Forelimb muscle (tissue), 1 donor: ENCODE measurements around the gene ASPHD1. TPM values are rescaled to one million over a fixed set of nuclear protein-coding genes. Genes with fewer than 3 reads are reported as not detected.
"Not testable (repeated sequence)": the region's sequence is repeated elsewhere in the genome, so short reads cannot be mapped to it uniquely, and the experiment has no call there.

Source experiments
- DNase-seq: peaks from one replicate; pipeline ENCODE4 v3.0.0-alpha.2; 2013; ENCODE audit warnings: low read depth
- polyA plus RNA-seq: library from polyadenylated mRNA; unstranded; fragments of 120-200 nt; gene quantifications from one replicate; pipeline ENCODE4 v1.2.1, GENCODE V29; 2013; ENCODE audit not compliant: insufficient read length

Gene ASPHD1, protein sequence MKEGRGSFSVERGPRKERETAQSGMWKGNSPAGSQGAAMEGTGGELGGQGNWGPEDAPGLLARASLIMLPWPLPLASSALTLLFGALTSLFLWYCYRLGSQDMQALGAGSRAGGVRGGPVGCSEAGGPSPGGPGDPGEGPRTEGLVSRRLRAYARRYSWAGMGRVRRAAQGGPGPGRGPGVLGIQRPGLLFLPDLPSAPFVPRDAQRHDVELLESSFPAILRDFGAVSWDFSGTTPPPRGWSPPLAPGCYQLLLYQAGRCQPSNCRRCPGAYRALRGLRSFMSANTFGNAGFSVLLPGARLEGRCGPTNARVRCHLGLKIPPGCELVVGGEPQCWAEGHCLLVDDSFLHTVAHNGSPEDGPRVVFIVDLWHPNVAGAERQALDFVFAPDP
- polyA plus RNA-seq = 0.29 TPM

DNA sequence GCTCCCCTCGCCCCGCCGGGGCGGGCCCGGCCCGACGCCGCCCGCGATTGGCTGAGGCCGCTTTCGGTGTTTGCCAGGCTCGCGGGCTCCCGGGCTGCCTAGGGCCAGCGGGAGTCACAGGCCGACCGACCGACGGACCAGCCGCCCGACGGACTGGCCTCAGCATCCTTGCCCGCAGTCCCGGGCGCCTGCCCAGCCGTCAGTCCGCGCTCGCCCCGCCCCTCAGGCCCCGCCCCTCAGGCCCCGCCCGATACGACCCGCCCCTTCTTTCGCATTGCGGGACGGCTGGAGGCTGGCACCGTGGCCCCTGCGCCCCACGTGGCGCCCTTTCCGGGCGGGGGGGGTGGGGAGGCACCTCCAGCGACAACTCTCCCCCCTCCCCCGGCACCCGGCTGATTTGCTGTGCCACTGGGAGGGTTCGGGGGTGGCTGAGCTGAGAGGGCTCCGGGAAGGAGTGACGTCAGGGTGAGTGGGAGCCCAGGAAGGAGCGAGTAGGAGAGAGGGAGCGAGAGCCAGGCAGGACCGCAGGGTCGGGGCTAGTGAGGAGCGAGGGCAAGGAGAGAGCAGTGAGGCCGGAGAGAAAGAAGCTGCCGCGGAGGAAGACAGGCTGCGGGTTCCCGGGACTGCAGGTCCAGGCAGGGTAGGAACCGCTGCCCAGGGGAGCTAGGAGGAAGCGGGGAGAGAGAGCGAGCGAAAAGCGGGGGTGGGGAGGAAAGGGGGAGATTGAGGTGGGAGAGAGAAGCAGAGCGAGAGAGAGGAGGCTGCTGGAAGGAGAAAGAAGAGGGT lies at the start of gene ASPHD1:
TSS of gene ASPHD1 (plus strand) at position 387 of the 786 bp plus-strand sequence. CDS start 484 bp downstream, outside the sequence.
- DNase-seq = no peak

DNA sequence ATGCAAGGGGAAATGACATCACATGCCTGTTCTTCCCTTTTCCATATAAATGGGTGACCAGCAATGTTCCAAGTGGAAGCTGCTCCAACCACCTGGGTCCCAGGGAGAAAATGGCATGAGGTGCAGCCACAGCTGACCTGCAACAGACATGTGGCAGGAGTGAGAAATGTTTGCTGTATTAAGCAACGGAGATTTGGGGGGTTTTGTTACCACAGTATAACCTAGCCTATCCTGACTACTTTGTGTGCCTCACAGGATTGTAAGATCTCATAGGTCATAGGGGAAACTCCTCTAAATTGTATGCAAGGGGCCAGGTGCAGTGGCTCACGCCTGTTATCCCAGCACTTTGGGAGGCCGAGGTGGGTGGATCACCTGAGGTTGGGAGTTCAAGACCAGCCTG lies 49.3 kb upstream of the ASPHD1 start:
- DNase-seq = no peak

DNA sequence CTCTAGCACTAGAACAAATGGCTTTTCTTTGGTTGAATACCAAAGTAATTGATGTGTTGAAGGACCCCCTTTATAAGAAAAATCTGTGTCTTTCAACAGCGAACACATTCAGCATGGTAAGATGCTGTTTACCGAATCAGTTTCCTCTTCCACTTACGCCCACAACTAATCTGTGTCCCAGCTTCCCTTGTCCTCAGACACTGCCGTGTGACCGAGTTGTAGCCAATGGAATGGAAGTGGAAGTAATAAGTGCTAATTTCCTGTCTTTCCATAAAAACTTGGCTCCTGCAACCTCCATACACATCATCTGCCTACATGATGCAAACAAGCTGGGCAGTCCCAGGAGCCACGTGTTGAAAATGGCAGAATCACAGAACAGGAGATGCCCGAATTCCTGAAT lies 47.6 kb upstream of the ASPHD1 start:
- peak; percentile 17 for DNase-seq

DNA sequence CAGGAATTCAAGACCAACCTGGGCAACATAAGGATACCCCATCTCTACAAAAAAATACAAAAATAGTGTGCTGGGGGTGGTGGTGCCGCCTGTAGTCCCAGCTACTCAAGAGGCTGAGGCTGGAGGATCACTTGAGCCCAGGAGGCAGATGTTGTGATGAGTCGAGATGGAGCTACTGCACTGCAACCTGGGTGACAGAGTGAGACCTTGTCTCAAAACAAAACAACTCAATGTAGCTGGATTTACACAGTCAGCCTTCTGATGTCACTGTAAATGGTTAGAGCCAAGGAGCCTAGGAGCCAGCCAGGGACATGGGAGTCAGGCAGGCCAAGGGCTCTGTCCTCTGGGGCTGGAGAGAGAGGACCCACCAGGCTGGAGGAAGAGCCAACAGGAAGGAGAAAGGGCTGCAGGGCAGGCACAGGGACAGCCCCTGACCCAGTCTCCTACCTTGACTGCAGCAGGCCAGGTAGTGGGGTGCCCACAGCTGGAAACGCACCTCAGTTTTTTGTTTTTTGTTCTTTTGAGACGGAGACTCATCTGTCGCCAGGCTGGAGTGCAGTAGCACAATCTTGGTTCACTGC lies 45.7 kb upstream of the ASPHD1 start:
- no peak for DNase-seq

DNA sequence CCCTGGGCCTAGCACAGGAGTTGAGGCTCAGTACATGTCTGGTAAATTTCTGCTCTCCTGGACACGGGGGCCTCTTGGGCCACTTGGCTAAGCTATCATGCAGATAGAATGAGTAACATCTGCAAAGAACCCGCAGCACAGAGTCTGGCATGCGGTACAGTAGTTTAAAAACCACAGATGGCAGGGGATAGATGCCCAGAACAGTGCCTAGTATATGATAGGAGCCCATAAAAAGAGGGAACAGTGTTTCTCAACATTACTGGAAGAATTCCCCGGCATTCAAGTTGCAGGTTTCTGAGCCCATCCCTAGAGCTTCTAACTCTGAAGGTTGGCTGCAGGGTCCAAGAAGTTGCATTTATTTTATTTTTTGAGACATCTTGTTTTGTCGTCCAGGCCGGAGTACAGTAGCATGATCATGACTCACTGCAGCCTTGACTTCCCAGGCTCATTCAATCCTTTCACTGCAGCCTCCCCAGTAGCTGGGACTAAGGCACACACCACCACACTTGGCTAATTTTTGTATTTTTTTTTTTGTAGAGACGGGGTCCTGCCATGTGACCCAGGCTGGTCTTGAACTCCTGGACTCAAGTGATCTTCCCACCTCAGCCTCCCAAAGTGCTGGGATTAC lies 43.0 kb upstream of the ASPHD1 start:
- DNase-seq = no peak

DNA sequence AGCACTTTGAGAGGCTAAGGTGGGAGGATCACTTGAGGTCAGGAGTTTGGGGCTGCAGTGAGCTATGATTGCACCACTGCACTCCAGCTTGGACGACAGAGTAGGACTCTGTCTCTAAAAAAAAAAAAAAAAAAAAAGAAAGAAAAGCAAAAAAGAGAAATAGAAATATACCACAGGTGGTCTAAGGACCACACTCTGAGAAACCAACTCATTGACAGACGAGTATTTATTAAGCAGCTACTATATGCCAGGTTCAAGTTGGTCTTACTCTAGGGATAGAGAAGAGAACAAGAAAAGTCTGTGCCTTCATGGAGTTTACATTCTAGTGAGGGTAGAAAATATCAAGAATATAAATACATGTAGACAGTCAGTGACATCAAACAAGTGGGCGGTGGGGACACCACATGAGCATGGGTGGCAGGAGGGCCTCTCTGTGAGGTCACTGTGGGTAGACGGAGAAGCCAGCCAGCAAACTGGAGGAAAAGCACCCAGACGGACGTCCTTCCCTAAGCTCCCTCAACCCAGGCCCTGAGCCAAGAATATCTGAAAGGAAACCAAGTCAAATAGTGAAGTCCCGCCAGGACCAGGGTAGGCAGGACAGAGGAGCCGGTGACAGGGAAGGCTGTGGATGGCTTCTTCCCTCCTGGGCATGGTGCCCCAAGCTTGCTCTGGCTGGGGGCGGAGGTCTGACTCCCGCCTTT lies 42.0 kb upstream of the ASPHD1 start:
- DNase-seq = no peak

DNA sequence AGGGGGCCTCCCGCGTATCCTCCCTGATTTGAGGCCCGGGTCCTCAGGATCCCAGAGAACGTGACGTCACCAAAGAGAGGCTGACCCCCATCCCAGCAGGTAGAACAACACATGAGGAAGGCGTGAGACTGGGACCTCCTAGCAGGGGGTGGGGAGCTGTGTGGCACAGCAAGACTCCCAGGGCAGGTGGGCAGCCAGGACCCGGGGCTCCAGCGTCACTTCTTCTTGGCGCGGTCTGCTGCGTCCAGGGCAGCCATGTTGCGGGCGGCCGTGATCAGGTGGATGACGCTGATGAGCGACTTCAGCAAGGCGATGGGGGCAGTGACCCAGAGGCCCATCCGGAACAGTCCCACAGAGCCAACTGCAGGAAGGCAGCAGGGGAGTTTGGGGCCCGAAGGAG lies 41.3 kb upstream of the ASPHD1 start:
- DNase-seq = no peak

DNA sequence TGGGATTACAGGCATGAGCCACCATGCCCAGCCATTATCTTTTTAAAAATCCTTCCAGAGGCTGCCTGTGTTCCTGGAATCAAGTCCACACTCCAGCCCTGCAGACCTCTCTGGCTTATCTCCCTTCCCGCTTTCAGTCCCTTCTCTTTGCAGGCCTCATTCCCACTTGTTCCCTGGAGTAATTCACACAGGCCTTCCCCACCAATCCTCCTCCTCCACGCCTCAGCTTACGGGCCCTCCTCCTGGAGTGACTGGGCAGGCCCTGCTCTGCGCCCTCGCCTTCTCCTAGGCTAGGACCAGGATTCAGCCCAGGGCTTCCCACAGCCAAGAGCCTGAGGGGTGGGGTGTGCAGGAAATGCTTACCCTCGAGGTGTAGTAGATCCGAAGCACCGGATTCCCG lies 40.1 kb upstream of the ASPHD1 start:
- no peak for DNase-seq

DNA sequence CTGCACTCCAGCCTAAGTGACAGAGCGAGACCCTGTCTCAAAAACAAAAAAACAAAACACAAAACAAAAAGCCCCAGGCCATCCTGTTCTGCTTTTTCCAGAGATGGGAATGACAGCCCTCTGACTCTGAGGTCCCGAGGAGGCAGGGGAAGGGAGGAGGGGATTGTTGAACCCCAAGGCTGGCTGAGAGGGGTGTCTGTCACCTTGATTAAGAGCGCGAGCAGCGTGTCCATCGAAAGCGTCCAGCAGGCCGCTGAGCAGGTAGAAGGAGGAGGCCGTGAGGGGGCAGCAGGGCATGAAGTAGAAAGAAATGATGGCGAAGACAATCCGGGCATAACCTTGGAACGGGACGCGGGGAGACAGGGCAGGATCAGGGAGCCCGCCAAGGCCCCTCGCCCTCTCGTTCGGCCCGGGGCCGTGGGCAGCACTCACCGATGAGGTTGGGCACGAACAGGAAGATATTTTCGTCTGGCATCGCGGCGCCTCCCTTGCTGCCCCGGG lies 37.9 kb upstream of the ASPHD1 start:
- no peak for DNase-seq

DNA sequence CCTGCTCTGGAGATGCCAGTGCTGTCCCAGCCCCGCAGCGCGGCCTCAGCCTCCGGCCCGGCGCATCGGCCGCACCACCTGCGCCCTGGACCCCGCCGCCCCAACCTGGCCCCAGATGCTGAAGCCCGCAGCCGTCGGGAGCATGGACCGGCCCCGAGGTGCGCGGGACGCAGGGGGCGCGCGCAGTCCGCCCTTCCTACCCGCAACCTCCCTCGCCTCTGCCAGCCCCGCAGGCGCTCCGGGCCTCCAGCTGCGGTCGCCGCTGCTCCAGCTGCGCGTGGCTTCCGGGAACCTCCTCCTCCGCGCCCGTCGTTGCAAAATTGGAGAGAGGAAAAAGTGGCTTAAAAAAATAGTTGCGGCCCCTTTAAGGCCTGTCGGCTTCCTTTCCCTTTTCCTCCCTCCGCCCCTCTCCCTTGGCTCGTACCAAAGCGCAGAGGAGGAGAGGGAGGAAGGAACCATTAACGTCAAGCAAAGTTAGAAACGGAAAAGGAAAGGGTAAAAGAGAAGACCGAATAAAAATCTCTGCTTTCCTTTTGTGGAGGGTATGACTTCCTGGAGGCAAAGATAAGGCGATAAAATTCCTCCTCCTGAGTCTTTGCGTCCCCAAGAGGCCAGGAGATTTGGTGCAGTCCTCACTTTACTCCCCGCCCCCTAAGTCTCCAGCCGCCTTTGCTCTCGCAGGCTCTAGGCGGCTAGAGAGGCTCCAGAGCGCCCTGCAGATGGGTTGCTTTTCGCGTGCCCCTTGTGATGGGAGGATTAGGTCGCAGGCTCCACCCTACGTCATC lies 37.2 kb upstream of the ASPHD1 start, which contains the start of gene CDIPT:
TSS of gene CDIPT (minus strand) at position 343 of the 785 bp plus-strand sequence. CDS start 369 bp downstream, outside the sequence.
- DNase-seq = peak; percentile 94

DNA sequence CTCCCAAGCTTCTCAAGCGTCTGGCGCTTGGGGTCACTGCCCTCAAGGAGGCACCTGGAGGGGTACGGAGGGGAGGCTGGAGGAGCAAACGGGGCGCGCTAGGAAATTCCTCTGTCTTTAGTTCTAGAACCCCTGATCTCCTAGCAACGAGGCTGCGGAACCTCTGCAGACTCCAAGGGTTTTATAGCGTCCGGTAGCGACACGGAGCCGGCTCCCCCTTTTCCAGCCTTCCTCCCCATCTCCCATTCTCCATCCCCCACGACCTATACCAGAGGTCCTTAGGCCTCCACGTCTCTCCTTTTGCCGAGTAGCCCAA lies 36.7 kb upstream of the ASPHD1 start:
- DNase-seq = no peak

DNA sequence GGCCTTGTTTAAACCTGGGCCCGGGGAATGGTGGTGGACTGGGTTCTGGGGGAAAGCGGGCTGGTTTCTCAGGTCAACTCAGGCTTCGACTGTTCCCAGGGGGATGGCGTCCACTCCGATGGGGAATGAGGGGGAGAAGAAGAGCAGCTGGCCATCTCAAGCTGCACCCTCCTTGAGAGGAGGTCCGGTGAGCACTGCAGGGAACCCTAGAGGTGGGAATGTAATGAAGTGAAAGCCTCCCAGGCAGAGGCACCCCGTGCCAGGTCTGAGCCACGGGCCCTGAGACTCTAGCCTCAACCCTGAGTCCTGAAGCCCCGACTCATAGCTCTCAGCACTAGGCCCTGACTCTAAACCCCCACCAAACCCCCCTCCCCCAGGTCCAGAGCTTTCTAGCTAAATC lies 36.1 kb upstream of the ASPHD1 start:
- DNase-seq = no peak

DNA sequence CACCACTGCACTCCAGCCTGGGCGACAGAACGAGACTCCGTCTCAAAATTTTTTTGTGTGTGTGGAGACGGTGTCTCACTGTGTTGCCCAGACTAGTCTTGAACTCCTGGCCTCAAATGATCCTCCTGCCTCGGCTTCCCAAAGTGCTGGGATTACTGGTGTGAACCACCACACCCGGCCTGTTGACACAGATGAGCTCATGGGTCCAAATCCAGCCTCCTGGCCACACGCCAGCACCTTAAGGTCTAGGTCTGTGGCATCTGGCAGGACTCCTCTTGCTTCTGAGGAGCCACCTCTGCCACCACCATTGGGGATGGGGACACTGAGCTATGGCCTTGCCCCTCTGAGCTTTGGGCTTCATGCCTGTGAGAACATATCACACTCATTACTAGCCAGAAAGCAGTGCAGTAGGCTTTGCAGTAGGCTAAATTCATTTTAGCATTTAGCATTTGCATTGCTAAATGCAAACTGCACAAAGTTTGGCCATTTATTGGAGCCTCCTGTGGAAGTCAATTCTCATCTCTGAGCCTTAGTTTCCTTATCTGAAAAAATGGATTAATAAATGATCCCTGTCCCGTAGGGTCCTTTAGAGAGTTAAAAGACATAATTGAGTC lies 31.8 kb upstream of the ASPHD1 start:
- DNase-seq = no peak

DNA sequence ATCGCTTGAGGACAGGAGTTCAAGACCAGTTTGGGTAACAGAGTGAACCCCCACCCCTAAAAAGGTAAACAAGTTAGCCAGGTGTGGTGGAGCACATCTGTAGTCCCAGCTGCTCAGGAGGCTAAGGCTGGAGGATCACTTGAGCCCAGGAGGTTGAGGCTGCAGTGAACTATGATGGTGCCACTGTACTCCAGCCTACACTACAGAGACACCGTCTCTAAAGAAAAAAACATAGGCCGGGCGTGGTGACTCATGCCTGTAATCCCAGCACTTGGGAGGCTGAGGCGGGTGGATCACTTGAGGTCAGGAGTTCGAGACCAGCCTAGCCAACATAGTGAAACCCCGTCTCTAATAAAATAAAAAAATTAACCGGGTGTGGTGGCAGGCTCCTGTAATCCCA lies 31.2 kb upstream of the ASPHD1 start:
- not testable (repeated sequence) for DNase-seq

DNA sequence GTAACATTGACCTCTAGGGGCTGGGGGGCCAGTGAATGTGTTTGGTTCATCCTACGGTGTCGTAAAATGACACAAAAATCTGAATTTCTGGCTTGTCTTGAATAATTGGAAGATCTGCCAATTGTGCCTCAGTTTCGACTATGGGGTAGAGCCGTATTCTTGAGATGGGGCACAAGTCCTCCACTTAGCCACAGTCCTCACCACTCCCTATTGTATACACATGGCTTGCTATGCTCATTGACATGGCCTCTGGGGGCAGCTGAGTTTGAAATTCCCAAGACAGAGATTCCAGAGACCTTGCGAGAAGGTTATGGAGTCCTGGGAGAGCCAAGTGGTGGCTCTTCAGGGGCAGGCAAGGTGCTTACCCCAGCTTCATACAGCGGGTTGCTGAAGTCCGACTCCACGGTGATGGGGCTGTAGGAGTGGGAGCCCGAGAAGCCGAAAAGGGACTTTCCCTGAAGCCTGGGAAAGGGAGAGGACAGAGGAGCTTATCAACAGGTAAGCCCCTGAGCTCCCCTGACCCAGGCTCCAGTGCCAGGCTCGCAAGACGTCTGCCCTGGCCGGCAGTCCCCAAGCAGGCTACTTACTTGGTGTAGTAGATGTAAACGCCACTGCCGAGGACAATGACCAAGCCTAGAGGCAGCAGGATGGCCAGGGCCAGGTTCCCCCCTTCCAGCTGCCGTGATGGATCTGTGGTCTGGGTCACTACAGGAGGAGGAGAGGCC lies 28.3 kb upstream of the ASPHD1 start:
- DNase-seq = no peak

DNA sequence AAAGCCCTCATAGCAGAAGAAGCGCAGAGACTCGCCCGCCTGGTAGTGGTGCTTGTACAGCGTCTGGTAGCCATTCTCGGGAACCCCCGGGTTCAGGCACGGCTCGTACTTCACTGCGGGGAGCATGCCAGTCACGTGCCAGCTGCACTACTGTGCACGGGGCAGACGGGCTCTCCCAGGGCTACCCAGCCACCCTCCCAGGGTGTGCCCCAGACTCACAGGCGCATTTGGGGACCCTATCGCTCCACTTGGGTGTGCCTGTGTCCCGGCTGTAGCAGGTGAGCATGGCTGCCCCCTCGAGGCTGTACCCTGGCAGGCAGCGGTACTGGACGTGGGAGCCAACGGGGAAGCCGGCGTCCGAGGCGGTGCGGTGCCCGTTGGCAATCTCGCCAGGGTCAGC lies 27.0 kb upstream of the ASPHD1 start:
- DNase-seq = no peak

DNA sequence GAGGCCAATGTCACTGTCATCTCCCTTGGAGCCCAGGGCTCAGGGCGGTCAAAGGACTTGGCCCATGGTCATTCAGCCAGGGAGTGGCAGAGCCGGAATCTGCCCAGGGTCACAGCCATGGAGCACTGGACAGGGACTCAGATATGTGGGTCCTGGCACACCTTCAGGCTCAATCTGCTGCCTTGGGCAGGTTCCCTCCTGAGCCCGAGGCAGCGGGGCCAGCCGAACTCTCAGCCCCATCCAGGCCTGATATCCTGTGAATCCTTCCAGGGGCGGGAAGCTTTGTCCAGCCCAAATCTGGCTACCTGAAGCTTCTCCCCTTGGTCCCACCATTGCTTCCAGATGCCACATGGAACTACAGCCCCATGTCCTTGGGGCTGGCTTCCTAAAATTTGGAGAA lies 25.1 kb upstream of the ASPHD1 start:
- DNase-seq = no peak

DNA sequence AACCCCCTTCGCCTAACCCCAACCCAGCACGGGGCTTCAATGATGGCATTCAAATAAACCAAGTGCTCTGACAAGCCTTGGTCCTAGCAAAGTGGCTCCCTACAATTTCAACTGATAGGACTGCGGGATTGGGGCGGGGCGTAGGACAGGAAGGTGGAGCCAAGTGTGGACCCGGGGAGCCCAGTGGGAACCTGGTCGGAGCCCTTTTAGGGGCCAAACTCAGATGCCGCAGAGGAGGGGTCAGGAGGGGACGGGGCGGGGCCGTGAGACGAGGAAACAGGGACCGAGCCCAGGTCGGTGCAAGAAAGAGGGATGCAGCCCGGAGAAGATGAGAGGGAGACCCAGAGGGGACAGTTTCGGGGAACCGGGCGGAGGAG lies 24.1 kb upstream of the ASPHD1 start:
- DNase-seq = no peak

DNA sequence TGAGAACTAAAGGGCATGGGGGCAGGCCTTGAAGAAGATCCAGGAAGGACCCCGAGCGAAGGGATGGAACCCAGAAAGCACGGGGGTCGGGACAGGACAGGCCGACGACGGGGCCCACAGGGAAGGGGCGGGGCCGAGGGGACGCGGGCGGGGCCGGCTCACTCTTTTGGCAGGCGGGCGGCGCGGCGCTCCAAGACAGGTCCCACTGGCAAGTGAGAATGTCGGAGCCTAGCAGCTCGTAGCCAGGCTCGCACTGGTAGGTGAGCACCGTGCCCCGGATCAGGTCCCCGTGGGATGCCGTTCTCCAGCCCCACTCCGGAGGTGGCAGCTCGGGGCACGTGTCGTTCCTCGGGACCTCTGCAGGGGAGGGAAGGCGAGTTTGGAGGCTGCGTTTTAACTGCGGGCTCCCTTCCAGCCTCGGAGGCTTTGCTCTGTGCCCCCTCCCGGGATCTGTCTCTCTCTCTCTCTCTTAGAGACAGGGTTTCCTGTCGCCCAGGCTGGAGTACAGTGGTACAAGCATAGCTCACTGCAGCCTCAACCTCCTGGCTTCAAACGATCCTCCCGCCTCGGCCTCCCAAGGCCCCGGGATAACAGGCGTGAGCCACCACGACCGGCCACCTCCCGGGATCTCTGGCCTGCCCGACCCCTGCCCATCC lies 23.6 kb upstream of the ASPHD1 start:
- DNase-seq = no peak
